Measurements from ENCODE around the gene DIP2B. TPM values are rescaled to one million over a fixed set of nuclear protein-coding genes. Genes with fewer than 3 reads are reported as not detected.

The DIP2B gene
- total RNA-seq, 2 experiments from 2014 or later, result 17.0 to 24.1 TPM

DNA sequence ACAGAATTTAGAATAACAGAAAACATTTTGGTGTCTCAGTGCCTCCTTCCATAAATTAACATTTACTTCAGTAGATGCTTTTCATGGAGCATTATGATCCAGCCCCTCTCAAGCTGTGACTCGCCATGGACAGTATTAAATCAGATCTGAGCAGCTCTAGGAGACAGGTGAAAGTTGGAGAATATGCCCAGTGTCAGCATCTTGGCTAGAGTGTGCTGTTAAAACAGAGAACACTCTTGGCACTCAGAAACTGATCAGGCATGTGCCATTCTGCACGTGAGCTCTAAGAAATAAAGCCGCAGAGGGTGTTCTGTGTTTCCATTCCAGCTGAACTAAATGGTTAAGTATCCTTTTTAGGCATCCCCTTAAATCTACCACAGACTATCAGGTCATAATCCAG lies 68.0 kb downstream of the DIP2B start:
- intact Hi-C loops (cut with micrococcal nuclease; ENCODE audit: unreplicated experiment), result loop anchor here (5.0 kb wide), 1 partner anchor 50 kb away; no protein-coding TSS in a partner anchor
- DNase-seq (ENCODE audit: low spot score), result no peak
- ChIA-PET CTCF (ENCODE audit: unreplicated experiment) (no interaction called here), POLR2A (interaction anchor here (0.6 to 1.3 kb wide), 3 partner anchors 10 to 92 kb away, joined by 4 to 5 read pairs (median 4); no protein-coding TSS in a partner anchor)
- no peaks in the 10 kb centered on the region for H3K9me2 ChIP-seq (ENCODE audit: insufficient read depth, low read length)
- no peak overlapping the region for H3K4me3 ChIP-seq (ENCODE audit: low read depth, low read length, poor library complexity, severe bottlenecking)
- no peaks in the 10 kb centered on the region; the same call in 1 of the 2 replicates for H3K9me3 ChIP-seq (ENCODE audit: low read length)
- no TSS peak for BruUV-seq (replicated peaks)
- H3K79me2 ChIP-seq (ENCODE audit: insufficient read depth, low read depth, low read length), result no peaks in the 10 kb centered on the region
- H3K36me3 ChIP-seq (ENCODE audit: insufficient read depth, low read length), result no peaks in the 10 kb centered on the region
- H3K27ac ChIP-seq (ENCODE audit: low read depth, low read length, poor library complexity, severe bottlenecking), result no peak overlapping the region
- no peak overlapping the region for H2AFZ ChIP-seq (ENCODE audit: low read length)
- TF ChIP-seq EZH2phosphoT487 (IDR thresholded peaks at IDR 0.05; ENCODE audit: borderline replicate concordance, low read depth, low read length), result no peak
- TF ChIP-seq, protein P1, sequence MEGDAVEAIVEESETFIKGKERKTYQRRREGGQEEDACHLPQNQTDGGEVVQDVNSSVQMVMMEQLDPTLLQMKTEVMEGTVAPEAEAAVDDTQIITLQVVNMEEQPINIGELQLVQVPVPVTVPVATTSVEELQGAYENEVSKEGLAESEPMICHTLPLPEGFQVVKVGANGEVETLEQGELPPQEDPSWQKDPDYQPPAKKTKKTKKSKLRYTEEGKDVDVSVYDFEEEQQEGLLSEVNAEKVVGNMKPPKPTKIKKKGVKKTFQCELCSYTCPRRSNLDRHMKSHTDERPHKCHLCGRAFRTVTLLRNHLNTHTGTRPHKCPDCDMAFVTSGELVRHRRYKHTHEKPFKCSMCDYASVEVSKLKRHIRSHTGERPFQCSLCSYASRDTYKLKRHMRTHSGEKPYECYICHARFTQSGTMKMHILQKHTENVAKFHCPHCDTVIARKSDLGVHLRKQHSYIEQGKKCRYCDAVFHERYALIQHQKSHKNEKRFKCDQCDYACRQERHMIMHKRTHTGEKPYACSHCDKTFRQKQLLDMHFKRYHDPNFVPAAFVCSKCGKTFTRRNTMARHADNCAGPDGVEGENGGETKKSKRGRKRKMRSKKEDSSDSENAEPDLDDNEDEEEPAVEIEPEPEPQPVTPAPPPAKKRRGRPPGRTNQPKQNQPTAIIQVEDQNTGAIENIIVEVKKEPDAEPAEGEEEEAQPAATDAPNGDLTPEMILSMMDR (conservative IDR thresholded peaks at IDR 0.05; ENCODE audit: low read length), result no peak
- no peak overlapping the region for H3K4me2 ChIP-seq (ENCODE audit: low read length)
- H4K20me1 ChIP-seq (ENCODE audit: insufficient read depth, low read length), result no peaks in the 10 kb centered on the region
- peaks cover 5% of the 10 kb centered on the region for H3K4me1 ChIP-seq (ENCODE audit: insufficient read depth, low read length, poor library complexity, severe bottlenecking)

DNA sequence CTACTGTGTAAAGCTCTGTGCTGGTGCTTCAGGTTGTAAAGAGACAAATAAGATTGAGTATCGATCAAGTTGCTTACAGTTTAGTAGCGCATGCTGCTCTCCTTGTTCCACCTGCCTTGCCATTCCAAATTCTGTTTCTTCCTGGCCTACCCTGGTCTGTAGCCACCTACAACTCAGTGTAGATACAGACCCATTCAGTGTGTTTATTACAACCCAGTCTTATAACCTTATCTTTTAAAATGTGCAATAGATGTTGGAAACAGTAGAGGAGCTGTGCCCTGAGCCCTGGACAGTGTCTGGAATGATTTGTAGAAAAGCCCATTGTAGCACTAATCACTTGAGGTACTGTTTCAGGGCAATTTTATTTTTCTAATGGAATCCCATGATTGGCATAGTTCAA lies 68.5 kb downstream of the DIP2B start:
- Histone ChIP-seq H3K27ac (ENCODE audit: low read depth, low read length, poor library complexity, severe bottlenecking) (no peak overlapping the region), H3K79me2 (ENCODE audit: insufficient read depth, low read depth, low read length) (no peaks in the 10 kb centered on the region), H2AFZ (ENCODE audit: low read length) (no peak overlapping the region), H3K4me2 (ENCODE audit: low read length) (no peak overlapping the region), H3K4me3 (ENCODE audit: low read depth, low read length, poor library complexity, severe bottlenecking) (no peak overlapping the region), H3K36me3 (ENCODE audit: insufficient read depth, low read length) (no peaks in the 10 kb centered on the region), H3K4me1 (ENCODE audit: insufficient read depth, low read length, poor library complexity, severe bottlenecking) (peaks cover 5% of the 10 kb centered on the region), H3K9me2 (ENCODE audit: insufficient read depth, low read length) (no peaks in the 10 kb centered on the region), H4K20me1 (ENCODE audit: insufficient read depth, low read length) (no peaks in the 10 kb centered on the region), H3K9me3 (ENCODE audit: low read length) (no peaks in the 10 kb centered on the region; the same call in 1 of the 2 replicates)
- TF ChIP-seq, protein P1 (conservative IDR thresholded peaks at IDR 0.05; ENCODE audit: low read length), result no peak
- TF ChIP-seq EZH2phosphoT487 (IDR thresholded peaks at IDR 0.05; ENCODE audit: borderline replicate concordance, low read depth, low read length), result no peak
- BruUV-seq (replicated peaks), result no TSS peak
- ChIA-PET POLR2A (interaction anchor here (0.6 to 1.3 kb wide), 3 partner anchors 11 to 91 kb away, joined by 4 to 5 read pairs (median 4); no protein-coding TSS in a partner anchor), CTCF (ENCODE audit: unreplicated experiment) (no interaction called here)
- DNase-seq (ENCODE audit: low spot score), result no peak
- intact Hi-C loops (cut with micrococcal nuclease; ENCODE audit: unreplicated experiment), result loop anchor here (5.0 kb wide), 1 partner anchor 49 kb away; no protein-coding TSS in a partner anchor

DNA sequence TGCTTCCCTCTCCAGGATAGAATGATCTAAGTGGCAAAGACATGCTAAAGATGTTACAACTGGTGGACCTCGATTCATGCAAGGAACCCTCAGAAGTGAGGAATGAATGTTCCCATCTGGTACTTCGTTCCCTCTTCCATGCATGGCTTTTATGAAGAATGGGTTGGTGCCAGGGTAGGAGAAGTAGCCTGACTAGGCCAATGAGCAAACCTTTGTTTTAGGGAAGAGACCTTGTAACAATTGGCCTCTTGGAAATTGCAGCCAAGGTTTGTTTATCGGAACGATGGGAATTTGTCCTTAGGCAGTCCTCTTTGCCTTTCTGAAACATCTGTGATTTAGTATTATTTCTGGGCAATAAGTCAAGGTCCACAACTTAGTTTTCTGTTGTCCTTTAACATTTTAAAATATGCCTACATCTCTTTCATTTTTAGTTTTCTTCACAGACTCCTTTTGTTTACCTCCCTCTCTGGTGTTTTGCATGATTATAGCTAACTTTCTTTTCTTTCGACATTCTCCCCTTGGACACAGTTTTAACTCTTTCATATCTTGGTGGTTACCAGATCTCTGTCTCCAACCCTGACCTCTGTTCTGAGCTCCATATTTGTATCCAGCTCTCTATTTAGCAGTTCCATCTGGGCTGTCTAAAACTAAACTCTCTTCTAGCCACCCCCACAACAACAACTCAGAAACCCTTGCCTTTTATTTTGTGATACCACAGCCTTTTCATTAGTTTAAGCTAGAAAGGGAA lies 70.0 kb downstream of the DIP2B start:
- CTCF ChIA-PET (ENCODE audit: unreplicated experiment), result no interaction called here
- no peaks in the 10 kb centered on the region for H3K36me3 ChIP-seq (ENCODE audit: insufficient read depth, low read length)
- POLR2A ChIA-PET, result interaction anchor here (0.6 to 0.7 kb wide), 2 partner anchors 72 to 107 kb away, joined by 3 read pairs; no protein-coding TSS in a partner anchor
- no peak overlapping the region for H3K4me2 ChIP-seq (ENCODE audit: low read length)
- H3K9me2 ChIP-seq (ENCODE audit: insufficient read depth, low read length), result no peaks in the 10 kb centered on the region
- no peaks in the 10 kb centered on the region; the same call in 1 of the 2 replicates for H3K9me3 ChIP-seq (ENCODE audit: low read length)
- no TSS peak for BruUV-seq (replicated peaks)
- no peak overlapping the region for H2AFZ ChIP-seq (ENCODE audit: low read length)
- no peak overlapping the region for H3K4me3 ChIP-seq (ENCODE audit: low read depth, low read length, poor library complexity, severe bottlenecking)
- no peak overlapping the region for H3K27ac ChIP-seq (ENCODE audit: low read depth, low read length, poor library complexity, severe bottlenecking)
- H3K79me2 ChIP-seq (ENCODE audit: insufficient read depth, low read depth, low read length), result no peaks in the 10 kb centered on the region
- intact Hi-C loops (cut with micrococcal nuclease; ENCODE audit: unreplicated experiment), result loop anchor here (5.0 kb wide), 1 partner anchor 48 kb away; no protein-coding TSS in a partner anchor
- peaks cover 8% of the 10 kb centered on the region for H3K4me1 ChIP-seq (ENCODE audit: insufficient read depth, low read length, poor library complexity, severe bottlenecking)
- DNase-seq (ENCODE audit: low spot score), result no peak
- TF ChIP-seq EZH2phosphoT487 (IDR thresholded peaks at IDR 0.05; ENCODE audit: borderline replicate concordance, low read depth, low read length), result no peak
- TF ChIP-seq, protein P1 (conservative IDR thresholded peaks at IDR 0.05; ENCODE audit: low read length), result no peak
- no peaks in the 10 kb centered on the region for H4K20me1 ChIP-seq (ENCODE audit: insufficient read depth, low read length)
